Panc1 (cell line): ENCODE measurements around the gene MFAP5.

ENCODE experiments used
- CTCF ChIP-seq: fragments of 450-650 bp; IDR thresholded peaks from 2 replicates; pipeline ENCODE4 v1.5.1; 2017; ENCODE audit warnings: mild to moderate bottlenecking
- POLR2AphosphoS5 ChIP-seq: IDR thresholded peaks from 2 replicates; pipeline ENCODE4 v1.6.1; 2012; ENCODE audit warnings: mild to moderate bottlenecking, low read depth, low read length, moderate library complexity
- TCF7L2 ChIP-seq: IDR thresholded peaks from 2 replicates; pipeline ENCODE4 v1.6.1; 2011; ENCODE audit warnings: mild to moderate bottlenecking, low read depth, low read length, inconsistent platforms

GRCh38 chr12:8677362-8677761 is 14.7 kb upstream of the MFAP5 start:
- TF ChIP-seq CTCF (no peak), POLR2AphosphoS5 (no peak), TCF7L2 (no peak)
